Smooth muscle cell (in vitro differentiated cells): ENCODE measurements around the gene TTC34. TPM values are rescaled to one million over a fixed set of nuclear protein-coding genes. Genes with fewer than 3 reads are reported as not detected.

Source experiments
- DNase-seq: peaks from one replicate; lab custom pipeline; 2025; ENCODE audit not compliant: unreplicated experiment; lab: John Stamatoyannopoulos, UW
- H2AFZ ChIP-seq: fragments of 200-600 bp; sonication (generic); 2 replicates; pipeline ENCODE4 v1.6.0; 2016; ENCODE audit warnings: antibody characterized with exemption, low read depth, mild to moderate bottlenecking
- H3F3A ChIP-seq: fragments of 200-600 bp; sonication (generic); 2 replicates; pipeline ENCODE4 v1.6.0; 2017; ENCODE audit warnings: antibody characterized with exemption, low read depth
- H3K27ac ChIP-seq: fragments of 200-600 bp; sonication (generic); 2 replicates; pipeline ENCODE4 v1.5.1; 2016; ENCODE audit warnings: low read depth, mild to moderate bottlenecking
- H3K27me3 ChIP-seq: fragments of 200-600 bp; sonication (generic); 2 replicates; pipeline ENCODE4 v1.6.1; 2016; ENCODE audit warnings: low read depth, mild to moderate bottlenecking
- H3K36me3 ChIP-seq: fragments of 200-600 bp; sonication (generic); 2 replicates; pipeline ENCODE4 v1.5.1; 2016; ENCODE audit warnings: low read depth
- H3K4me1 ChIP-seq: fragments of 200-600 bp; sonication (generic); 2 replicates; pipeline ENCODE4 v1.5.1; 2016; ENCODE audit warnings: low read depth
- H3K4me2 ChIP-seq: fragments of 200-600 bp; sonication (generic); 2 replicates; pipeline ENCODE4 v1.6.0; 2016; ENCODE audit warnings: mild to moderate bottlenecking
- H3K4me3 ChIP-seq: fragments of 200-600 bp; sonication (generic); 2 replicates; pipeline ENCODE4 v1.5.1; 2016; ENCODE audit warnings: mild to moderate bottlenecking
- H3K79me2 ChIP-seq: fragments of 200-600 bp; sonication (generic); 2 replicates; pipeline ENCODE4 v1.6.0; 2016; ENCODE audit warnings: low read depth, mild to moderate bottlenecking
- H3K9ac ChIP-seq: fragments of 200-600 bp; sonication (generic); 2 replicates; pipeline ENCODE4 v1.6.0; 2016; ENCODE audit warnings: low read depth
- H3K9me3 ChIP-seq: fragments of 200-600 bp; sonication (generic); replicated peaks from 2 replicates; pipeline ENCODE4 v1.5.1; 2016; ENCODE audit warnings: low read depth
- H4K20me1 ChIP-seq: fragments of 200-600 bp; sonication (generic); 2 replicates; pipeline ENCODE4 v1.6.0; 2016; ENCODE audit warnings: low read depth
- WGBS: methylation state at CpG from one replicate; pipeline ENCODE4 v1.1.7; 2016; ENCODE audit warnings: low lambda C conversion rate; 5-methylcytosine and 5-hydroxymethylcytosine counted together
- polyA plus RNA-seq: library from polyadenylated mRNA; unstranded; fragments of >200 nt; fragmentation: Nextera tagmentation; extraction: Ambion mirVana; gene quantifications from 2 replicates; pipeline ENCODE4 v1.2.1, GENCODE V29; 2016
- total RNA-seq: library from RNA; depleted of rRNA; stranded (reverse); fragments of >200 nt; gene quantifications from 2 replicates; pipeline ENCODE4 v1.2.3, GENCODE V29; 2014
- TF ChIP-seq, protein P1 (sequence below): fragments of 200-600 bp; sonication (generic); IDR thresholded peaks from 2 replicates; pipeline ENCODE4 v1.5.1; 2017; ENCODE audit warnings: borderline replicate concordance, mild to moderate bottlenecking, antibody characterized with exemption; ENCODE audit not compliant: insufficient read depth, poor library complexity, severe bottlenecking

Gene TTC34
- total and polyA plus RNA-seq, 2 experiments from 2014 or later: 0.01 to 0.04 TPM

- Histone ChIP-seq H3K4me3 (no peak overlapping the region), H3K9me3 (peaks cover 11% of the 10 kb centered on the region), H4K20me1 (no peaks in the 10 kb centered on the region), H3K9ac (no peak overlapping the region), H3K27me3 (no peaks in the 10 kb centered on the region), H3F3A (no peaks in the 10 kb centered on the region), H3K36me3 (no peaks in the 10 kb centered on the region), H2AFZ (no peak overlapping the region), H3K79me2 (no peaks in the 10 kb centered on the region), H3K4me2 (no peak overlapping the region), H3K4me1 (no peaks in the 10 kb centered on the region), H3K27ac (no peak overlapping the region)
- 87% methylated on average over 17 of the region's 23 CpGs for whole genome bisulfite sequencing
- no peak for DNase-seq
- TF ChIP-seq, protein P1, sequence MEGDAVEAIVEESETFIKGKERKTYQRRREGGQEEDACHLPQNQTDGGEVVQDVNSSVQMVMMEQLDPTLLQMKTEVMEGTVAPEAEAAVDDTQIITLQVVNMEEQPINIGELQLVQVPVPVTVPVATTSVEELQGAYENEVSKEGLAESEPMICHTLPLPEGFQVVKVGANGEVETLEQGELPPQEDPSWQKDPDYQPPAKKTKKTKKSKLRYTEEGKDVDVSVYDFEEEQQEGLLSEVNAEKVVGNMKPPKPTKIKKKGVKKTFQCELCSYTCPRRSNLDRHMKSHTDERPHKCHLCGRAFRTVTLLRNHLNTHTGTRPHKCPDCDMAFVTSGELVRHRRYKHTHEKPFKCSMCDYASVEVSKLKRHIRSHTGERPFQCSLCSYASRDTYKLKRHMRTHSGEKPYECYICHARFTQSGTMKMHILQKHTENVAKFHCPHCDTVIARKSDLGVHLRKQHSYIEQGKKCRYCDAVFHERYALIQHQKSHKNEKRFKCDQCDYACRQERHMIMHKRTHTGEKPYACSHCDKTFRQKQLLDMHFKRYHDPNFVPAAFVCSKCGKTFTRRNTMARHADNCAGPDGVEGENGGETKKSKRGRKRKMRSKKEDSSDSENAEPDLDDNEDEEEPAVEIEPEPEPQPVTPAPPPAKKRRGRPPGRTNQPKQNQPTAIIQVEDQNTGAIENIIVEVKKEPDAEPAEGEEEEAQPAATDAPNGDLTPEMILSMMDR: no peak
Measured at GRCh38 chr1:2785631-2786328, 15.7 kb downstream of the TTC34 start.

DNA sequence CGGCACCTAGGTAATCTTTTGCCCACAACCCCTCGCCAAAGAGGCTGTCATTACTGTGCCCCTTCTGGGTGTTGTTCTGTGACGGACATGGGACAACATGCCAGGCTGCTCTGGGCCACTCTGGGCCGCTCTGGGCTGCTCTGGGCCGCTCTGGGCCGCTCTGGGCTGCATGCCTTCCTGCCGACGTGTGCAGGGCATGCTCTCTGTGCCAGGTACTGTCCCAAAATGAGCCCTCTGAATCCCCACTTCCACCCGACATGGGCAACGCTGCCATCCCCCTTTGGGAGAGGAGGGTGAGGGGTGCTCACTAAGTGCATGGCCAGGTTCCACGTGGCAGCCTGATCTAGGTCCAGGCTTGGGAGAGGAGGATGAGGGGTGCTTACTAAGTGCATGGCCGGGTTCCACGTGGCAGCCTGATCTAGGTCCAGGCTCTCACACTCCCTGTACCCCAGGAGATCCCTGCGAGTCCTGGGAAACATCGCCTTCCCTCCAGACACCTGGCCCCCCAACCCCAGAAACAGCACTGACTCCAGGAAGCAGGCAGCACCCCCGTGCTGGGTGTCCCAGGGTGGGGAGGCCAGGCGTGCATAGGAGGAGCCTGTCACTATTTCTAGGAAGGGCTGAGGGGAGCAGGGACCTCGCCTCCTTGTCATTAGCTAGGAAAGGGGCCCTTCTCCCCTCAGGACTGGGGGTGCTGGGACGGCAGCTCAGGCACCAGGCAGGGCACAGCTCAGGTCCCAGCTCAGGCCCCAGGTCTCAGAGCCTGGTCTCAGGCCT, 16.5 kb downstream of the TTC34 start:
- H2AFZ ChIP-seq: no peak overlapping the region
- H3K9ac ChIP-seq: no peak overlapping the region
- no peaks in the 10 kb centered on the region for H3F3A ChIP-seq
- H3K36me3 ChIP-seq: no peaks in the 10 kb centered on the region
- WGBS: 70% methylated on average over 19 of the region's 19 CpGs
- H3K4me1 ChIP-seq: no peaks in the 10 kb centered on the region
- TF ChIP-seq, protein P1: no peak
- H3K27ac ChIP-seq: no peak overlapping the region
- no peaks in the 10 kb centered on the region for H3K79me2 ChIP-seq
- peaks cover 16% of the 10 kb centered on the region for H3K9me3 ChIP-seq
- no peak overlapping the region for H3K4me2 ChIP-seq
- no peaks in the 10 kb centered on the region for H3K27me3 ChIP-seq
- no peaks in the 10 kb centered on the region for H4K20me1 ChIP-seq
- H3K4me3 ChIP-seq: no peak overlapping the region
- DNase-seq: no peak

DNA sequence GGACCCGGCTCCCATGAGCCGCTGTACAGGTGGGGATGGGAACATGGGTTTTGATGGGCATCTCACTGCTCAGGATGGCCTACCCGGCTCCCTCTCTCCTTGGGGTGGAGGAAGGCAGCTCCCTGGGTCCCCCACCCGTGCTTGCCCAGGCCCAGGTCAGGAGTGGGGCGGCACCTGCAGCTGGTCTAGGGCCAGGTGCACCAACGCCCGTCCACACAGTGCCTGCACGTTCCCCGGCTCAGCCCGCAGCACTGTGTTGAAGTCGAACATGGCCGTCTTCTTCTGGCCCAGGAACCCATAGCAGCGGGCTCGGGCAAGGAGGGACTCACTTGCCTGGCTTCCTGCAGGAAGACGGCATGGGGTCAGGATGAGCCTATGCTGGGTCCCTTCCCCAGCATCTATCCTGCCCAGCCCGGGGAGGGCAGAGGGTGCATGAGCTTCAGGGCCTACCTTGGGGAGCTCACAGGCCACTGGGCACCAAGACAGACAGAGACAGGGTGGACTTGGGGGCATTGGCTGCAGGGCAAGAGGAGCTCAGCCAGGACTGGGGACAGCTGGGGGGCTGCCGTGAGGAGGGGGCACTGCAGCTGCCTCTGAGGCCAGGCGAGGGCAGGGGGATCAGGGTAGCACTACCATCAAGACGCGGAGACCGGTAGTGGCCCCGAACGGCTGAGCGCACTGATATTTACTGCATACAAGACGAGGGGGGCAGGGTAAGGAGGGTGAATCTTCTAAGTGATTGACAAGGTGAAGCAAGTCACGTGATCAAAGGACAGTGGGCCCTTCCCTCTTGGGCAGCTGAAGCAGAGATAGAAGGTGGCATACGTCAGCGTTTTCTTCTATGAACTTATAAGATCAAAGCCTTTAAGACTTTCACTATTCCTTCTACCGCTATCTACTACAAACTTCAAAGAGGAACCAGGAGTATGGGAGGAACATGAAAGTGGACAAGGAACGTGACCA, 17.8 kb downstream of the TTC34 start:
- H3K4me2 ChIP-seq: no peak overlapping the region
- TF ChIP-seq, protein P1: no peak
- H3K27ac ChIP-seq: no peak overlapping the region
- WGBS: 81% methylated on average over 28 of the region's 30 CpGs
- no peak overlapping the region for H3K4me3 ChIP-seq
- H3K4me1 ChIP-seq: no peaks in the 10 kb centered on the region
- no peaks in the 10 kb centered on the region for H3K79me2 ChIP-seq
- no peaks in the 10 kb centered on the region for H4K20me1 ChIP-seq
- H3K9me3 ChIP-seq: peaks cover 16% of the 10 kb centered on the region
- no peak overlapping the region for H2AFZ ChIP-seq
- H3F3A ChIP-seq: no peaks in the 10 kb centered on the region
- DNase-seq: no peak
- H3K9ac ChIP-seq: no peak overlapping the region
- H3K36me3 ChIP-seq: no peaks in the 10 kb centered on the region
- H3K27me3 ChIP-seq: no peaks in the 10 kb centered on the region
